Ovary (tissue), 9 donors: ENCODE results near the gene GSTP1. TPM values are rescaled to one million over a fixed set of nuclear protein-coding genes. Genes with fewer than 3 reads are reported as not detected.
"Not testable (repeated sequence)": the region's sequence is repeated elsewhere in the genome, so short reads cannot be mapped to it uniquely, and the experiment has no call there.

Experiments
- DNase-seq, 5 donors: peaks; one replicate each; pipeline ENCODE4 v3.0.0-alpha.2; 2019 to 2020
- H3K27ac ChIP-seq, 2 donors: fragments of 200-600 bp; one replicate each; pipeline versions ENCODE4 v1.5.1 to v1.8.0; 2019 to 2022
- H3K27me3 ChIP-seq: fragments of 200-600 bp; one replicate; pipeline ENCODE4 v1.8.0; 2022
- H3K36me3 ChIP-seq: fragments of 200-600 bp; sonication (generic); one replicate; pipeline ENCODE4 v1.5.1; 2019
- H3K4me1 ChIP-seq: one replicate; pipeline ENCODE4 v1.8.1; 2013; ENCODE audit warnings: mild to moderate bottlenecking, moderate library complexity; ENCODE audit not compliant: insufficient read depth
- H3K4me3 ChIP-seq: fragments of 200-600 bp; sonication (generic); one replicate; pipeline ENCODE4 v1.5.1; 2017
- H3K9me3 ChIP-seq, 2 donors: fragments of 200-600 bp in 1 of 2; sonication (generic) in 1 of 2; one replicate each; pipeline versions ENCODE4 v1.5.1 to v1.8.1; 2013 to 2019; ENCODE audit warnings: mild to moderate bottlenecking in 1 of 2, moderate library complexity in 1 of 2
- EP300 ChIP-seq: sonication (generic); formaldehyde crosslinking; IDR thresholded peaks from one replicate; pipeline ENCODE4 v1.6.1; 2017; ENCODE audit warnings: antibody characterized with exemption
- POLR2A ChIP-seq: fragments of 450-650 bp; IDR thresholded peaks from one replicate; pipeline ENCODE4 v1.6.1; 2017; ENCODE audit warnings: antibody characterized with exemption, mild to moderate bottlenecking, moderate library complexity
- WGBS, 3 donors: extraction: QIAGEN DNeasy Blood & Tissue Kit in 1 of 3; methylation state at CpG; one replicate each; pipeline versions ENCODE4 v1.1.5 to v1.1.7; 2013 to 2017; 5-methylcytosine and 5-hydroxymethylcytosine counted together
- intact Hi-C, 4 donors: fragments of 100-400 bp; cut with DNase I; formaldehyde crosslinking; loops; one replicate each; pipeline versions ENCODE4 v1.11.0 to v1.15.1; 2022 to 2023
- polyA plus RNA-seq, 2 donors: library from polyadenylated mRNA; stranded (reverse); fragments of 200-250 nt in 1 of 2; fragments of 350-450 nt in 1 of 2; fragmentation: Illumina TruSeq in 1 of 2; extraction: RNeasy Lipid Tissue Mini Kit (QIAGEN cat#74804) in 1 of 2; gene quantifications; one replicate each; pipeline ENCODE4 v1.2.3, GENCODE V29; 2013 to 2014
- total RNA-seq, 7 donors: library from RNA; depleted of rRNA in 2 of 7; stranded (reverse); fragments of >200 nt in 2 of 7; fragmentation: NEBNext Ultra II Directional in 3 of 7; extraction: Animal tissue kit (Norgen Biotek cat#: 25700) in 3 of 7; gene quantifications; one replicate each; pipeline versions ENCODE4 v1.1.0 to v1.2.4, GENCODE V29; 2016 to 2023
- TF ChIP-seq, protein P1 (sequence below), 3 donors: fragments of 450-650 bp in 2 of 3; fragments of 200-600 bp in 1 of 3; IDR thresholded peaks; one replicate each; pipeline versions ENCODE4 v1.5.1 to v1.8.0; 2016 to 2022; ENCODE audit warnings: antibody characterized with exemption in 3 of 3, mild to moderate bottlenecking in 1 of 3
- donor health status: DM: no; HTN: no; CAD: no; lungs with moderate emphysema.
- donor health status: DM: no; HTN: no; CAD: no.
- donor health status: Bipolar disorder and iron deficiency.
- donor health status: DM: yes; HTN: yes; CAD: no.
- donor health status: DM: no; HTN: no; CAD: no.
- donor health status: DM: yes; HTN: yes; CAD: no.

The GSTP1 gene
- total and polyA plus RNA-seq, 9 donors = 189 to 1,321 (median 459) TPM

DNA sequence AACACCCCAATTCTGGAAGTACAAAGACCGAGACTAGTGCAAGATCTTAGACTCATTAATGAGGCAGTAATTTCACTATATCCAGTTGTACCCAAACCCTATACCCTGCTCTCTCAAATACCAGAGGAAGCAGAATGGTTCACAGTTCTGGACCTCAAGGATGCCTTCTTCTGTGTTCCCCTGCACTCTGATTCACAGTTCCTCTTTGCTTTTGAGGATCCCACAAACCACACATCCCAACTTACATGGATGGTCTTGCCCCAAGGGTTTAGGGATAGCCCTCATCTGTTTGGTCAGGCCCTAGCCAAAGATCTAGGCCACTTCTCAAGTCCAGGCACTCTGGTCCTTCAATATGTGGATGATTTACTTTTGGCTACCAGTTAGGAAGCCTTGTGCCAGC lies 40.2 kb downstream of the GSTP1 start:
- intact Hi-C loops, H3K27ac ChIP-seq, H3K9me3 ChIP-seq, H3K4me1 ChIP-seq, H3K36me3 ChIP-seq, H3K4me3 ChIP-seq, DNase-seq, H3K27me3 ChIP-seq: not testable (repeated sequence)
- WGBS, 3 donors = 90 to 100% (median 100%) methylated on average over 1 of the region's 1 CpG

DNA sequence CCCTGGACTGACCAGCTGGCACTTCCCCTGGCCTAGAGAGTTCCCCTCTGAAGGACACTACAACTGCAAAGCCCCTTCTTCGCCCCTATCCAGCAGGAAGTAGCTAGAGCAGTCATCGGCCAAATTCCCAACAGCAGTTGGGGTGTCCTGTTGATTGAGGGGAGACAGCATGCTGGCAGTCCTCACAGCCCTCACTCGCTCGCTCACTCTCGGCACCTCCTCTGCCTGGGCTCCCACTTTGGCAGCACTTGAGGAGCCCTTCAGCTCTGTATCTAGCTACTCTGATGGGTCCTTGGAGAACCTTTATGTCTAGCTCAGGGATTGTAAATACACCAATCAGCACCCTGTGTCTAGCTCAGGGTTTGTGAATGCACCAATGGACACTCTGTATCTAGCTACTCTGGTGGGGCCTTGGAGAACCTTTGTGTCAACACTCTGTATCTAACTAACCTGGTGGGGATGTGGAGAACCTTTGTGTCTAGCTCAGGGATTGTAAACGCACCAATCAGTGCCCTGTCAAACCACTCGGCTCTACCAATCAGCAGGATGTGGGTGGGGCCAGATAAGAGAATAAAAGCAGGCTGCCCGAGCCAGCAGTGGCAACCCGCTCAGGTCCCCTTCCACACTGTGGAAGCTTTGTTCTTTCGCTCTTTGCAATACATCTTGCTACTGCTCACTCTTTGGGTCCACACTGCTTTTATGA lies 42.7 kb downstream of the GSTP1 start:
- H3K4me1 ChIP-seq, H3K9me3 ChIP-seq, intact Hi-C loops, H3K36me3 ChIP-seq, H3K27me3 ChIP-seq, H3K27ac ChIP-seq, H3K4me3 ChIP-seq: not testable (repeated sequence)
- 81 to 83% (median 82%) methylated on average over 10 of the region's 10 CpGs for WGBS, 3 donors
- DNase-seq = peak in 1 of 5 donors; percentile 9

DNA sequence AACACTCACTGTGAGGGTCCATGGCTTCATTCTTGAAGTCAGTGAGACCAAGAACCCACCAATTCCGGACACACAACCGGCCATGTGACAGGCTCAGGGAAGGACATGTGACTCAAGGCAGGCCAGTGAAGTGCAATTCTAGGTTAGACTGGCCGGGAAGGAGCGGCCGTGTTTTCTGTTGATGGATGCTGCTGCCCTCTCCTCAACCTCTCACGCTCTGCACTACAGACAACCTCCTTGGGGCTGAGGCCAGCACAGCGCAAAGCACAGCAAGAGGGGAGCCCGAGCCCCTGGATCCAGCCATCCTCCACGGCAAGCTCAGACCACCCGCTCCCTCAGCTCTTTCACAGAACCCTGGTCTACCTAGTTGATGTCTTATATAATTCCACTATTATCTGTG lies 43.4 kb downstream of the GSTP1 start:
- WGBS, 3 donors = 71 to 80% (median 80%) methylated on average over 10 of the region's 10 CpGs
- intact Hi-C loops = no loop called here
- H3K36me3 ChIP-seq = no peaks in the 10 kb centered on the region
- H3K9me3 ChIP-seq = no peaks in the 10 kb centered on the region
- no peaks in the 10 kb centered on the region for H3K27me3 ChIP-seq
- H3K27ac ChIP-seq = no peak overlapping the region
- no peak overlapping the region for H3K4me3 ChIP-seq
- H3K4me1 ChIP-seq = peaks cover 5% of the 10 kb centered on the region
- DNase-seq = peak in 2 of 5 donors; percentile 12 to 33
- TF ChIP-seq, protein P1, sequence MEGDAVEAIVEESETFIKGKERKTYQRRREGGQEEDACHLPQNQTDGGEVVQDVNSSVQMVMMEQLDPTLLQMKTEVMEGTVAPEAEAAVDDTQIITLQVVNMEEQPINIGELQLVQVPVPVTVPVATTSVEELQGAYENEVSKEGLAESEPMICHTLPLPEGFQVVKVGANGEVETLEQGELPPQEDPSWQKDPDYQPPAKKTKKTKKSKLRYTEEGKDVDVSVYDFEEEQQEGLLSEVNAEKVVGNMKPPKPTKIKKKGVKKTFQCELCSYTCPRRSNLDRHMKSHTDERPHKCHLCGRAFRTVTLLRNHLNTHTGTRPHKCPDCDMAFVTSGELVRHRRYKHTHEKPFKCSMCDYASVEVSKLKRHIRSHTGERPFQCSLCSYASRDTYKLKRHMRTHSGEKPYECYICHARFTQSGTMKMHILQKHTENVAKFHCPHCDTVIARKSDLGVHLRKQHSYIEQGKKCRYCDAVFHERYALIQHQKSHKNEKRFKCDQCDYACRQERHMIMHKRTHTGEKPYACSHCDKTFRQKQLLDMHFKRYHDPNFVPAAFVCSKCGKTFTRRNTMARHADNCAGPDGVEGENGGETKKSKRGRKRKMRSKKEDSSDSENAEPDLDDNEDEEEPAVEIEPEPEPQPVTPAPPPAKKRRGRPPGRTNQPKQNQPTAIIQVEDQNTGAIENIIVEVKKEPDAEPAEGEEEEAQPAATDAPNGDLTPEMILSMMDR (IDR thresholded peaks at IDR 0.05) = no peak
- TF ChIP-seq POLR2A = no peak
- no peak for TF ChIP-seq EP300

DNA sequence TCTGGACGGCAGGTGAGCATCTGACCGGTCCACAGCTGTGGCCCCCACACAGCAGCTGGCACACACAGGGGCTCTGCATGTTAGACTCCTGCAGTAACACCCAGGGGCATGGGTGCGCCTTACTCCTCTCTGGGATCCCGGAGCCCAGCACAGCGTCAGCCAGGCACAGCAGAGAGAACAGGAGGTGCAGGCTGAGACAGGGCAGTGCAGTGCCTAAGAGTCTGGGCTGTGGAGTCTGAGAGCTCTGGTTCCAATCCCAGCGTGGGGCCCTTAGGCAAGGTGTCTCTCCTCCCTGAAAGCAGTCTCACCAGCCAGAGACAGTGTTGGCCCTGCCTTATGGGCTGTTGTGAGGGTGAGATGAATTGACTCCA lies 43.8 kb downstream of the GSTP1 start:
- intact Hi-C loops = no loop called here
- Histone ChIP-seq H3K27ac (no peak overlapping the region), H3K27me3 (no peaks in the 10 kb centered on the region), H3K4me3 (no peak overlapping the region), H3K9me3 (no peaks in the 10 kb centered on the region), H3K36me3 (no peaks in the 10 kb centered on the region), H3K4me1 (peaks cover 5% of the 10 kb centered on the region)
- peak in 3 of 5 donors; percentile 17 to 35 (median 21) for DNase-seq
- TF ChIP-seq, protein P1 (IDR thresholded peaks at IDR 0.05) = no peak
- TF ChIP-seq EP300 (no peak), POLR2A (no peak)
- 69 to 83% (median 72%) methylated on average over 6 of the region's 6 CpGs for WGBS, 3 donors

DNA sequence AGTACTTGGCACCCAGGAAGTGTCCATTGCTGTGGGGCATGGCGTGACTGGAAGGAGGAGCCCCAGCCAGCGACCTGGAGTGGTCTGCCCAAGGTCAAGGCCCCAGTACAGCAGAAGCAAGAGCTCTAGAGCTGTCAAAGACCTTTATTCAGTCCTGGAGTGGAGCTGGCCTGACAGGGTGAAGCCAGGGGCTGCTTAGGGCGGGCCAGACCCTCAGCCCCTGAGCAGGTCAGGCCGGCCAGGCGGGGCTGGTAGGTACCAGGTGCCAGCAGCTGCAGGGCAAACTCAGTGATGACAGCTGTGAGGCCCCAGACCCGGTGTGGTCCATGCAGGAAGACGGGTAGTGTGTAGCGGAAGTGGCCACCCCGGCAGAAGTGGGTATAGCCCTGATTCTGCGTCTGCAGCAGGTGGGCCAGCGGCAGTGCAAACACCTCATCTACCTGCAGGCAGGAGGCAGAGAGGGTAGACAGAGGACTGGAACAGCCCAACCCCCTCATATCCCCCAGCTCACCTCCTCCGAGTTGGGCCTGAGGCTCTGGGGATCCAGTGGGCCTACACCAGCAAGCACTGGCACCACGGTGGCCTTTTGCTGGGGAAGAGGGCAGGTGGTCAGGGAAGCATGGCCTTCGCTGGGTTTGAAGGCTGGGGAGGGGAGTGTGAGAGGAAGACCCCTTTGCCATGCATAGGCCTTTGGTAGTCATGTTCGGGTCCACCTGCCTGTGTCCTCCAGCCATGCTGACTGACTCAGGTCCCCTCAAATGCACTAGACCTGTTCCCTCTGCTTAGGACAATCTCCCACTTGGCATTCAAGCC lies 44.4 kb downstream of the GSTP1 start:
- TF ChIP-seq, protein P1 (IDR thresholded peaks at IDR 0.05) = no peak
- TF ChIP-seq EP300 (no peak), POLR2A (no peak)
- Histone ChIP-seq H3K9me3 (no peaks in the 10 kb centered on the region), H3K27ac (no peak overlapping the region), H3K4me3 (no peak overlapping the region), H3K27me3 (no peaks in the 10 kb centered on the region), H3K4me1 (peaks cover 5% of the 10 kb centered on the region), H3K36me3 (no peaks in the 10 kb centered on the region)
- intact Hi-C loops = no loop called here
- peak in 3 of 5 donors; percentile 22 to 45 (median 34) for DNase-seq
- WGBS, 3 donors = 79 to 83% (median 82%) methylated on average over 15 of the region's 15 CpGs
